ENCODE data around the gene VKORC1.
"Not testable (repeated sequence)": the region's sequence is repeated elsewhere in the genome, so short reads cannot be mapped to it uniquely, and the experiment has no call there.

The VKORC1 gene

GRCh38 chr16:31094424-31095120 lies at the start of gene VKORC1:
VKORC1 (minus strand) TSS chr16:31094797; CDS start chr16:31094729, 68 bp downstream.
- peak; percentile 79 for FAIRE-seq

- FAIRE-seq, result no peak
These were observed 49.1 kb upstream of the VKORC1 start for GRCh38 chr16:31143694-31144148.

- no peak for FAIRE-seq
These were observed 48.6 kb upstream of the VKORC1 start for GRCh38 chr16:31143011-31143693.

GRCh38 chr16:31142109-31143010 lies 47.8 kb upstream of the VKORC1 start:
- peak; percentile 84 for FAIRE-seq

- FAIRE-seq, result no peak
These were observed 47.0 kb upstream of the VKORC1 start for GRCh38 chr16:31141489-31142108.

- not testable (repeated sequence) for FAIRE-seq
These were observed 46.5 kb upstream of the VKORC1 start for GRCh38 chr16:31141071-31141469.

- no peak for FAIRE-seq
These were observed 44.3 kb upstream of the VKORC1 start for GRCh38 chr16:31138621-31139578.

- not testable (repeated sequence) for FAIRE-seq
These were observed 42.4 kb upstream of the VKORC1 start for GRCh38 chr16:31136822-31137499.

- FAIRE-seq, result no peak
These were observed 41.7 kb upstream of the VKORC1 start for GRCh38 chr16:31136287-31136662.

GRCh38 chr16:31135535-31136286 lies 41.1 kb upstream of the VKORC1 start, which contains the start of gene PRSS8:
PRSS8 (minus strand) TSS chr16:31135727; CDS start chr16:31135498, 229 bp downstream.
- no peak for FAIRE-seq

GRCh38 chr16:31134625-31135534 lies 40.3 kb upstream of the VKORC1 start:
- FAIRE-seq, result no peak

- FAIRE-seq, result no peak
These were observed 39.5 kb upstream of the VKORC1 start for GRCh38 chr16:31134091-31134571.

- FAIRE-seq, result no peak
These were observed 38.5 kb upstream of the VKORC1 start for GRCh38 chr16:31133046-31133501.

- FAIRE-seq, result no peak
These were observed 37.8 kb upstream of the VKORC1 start for GRCh38 chr16:31132303-31132979.

GRCh38 chr16:31131841-31132271 lies 37.3 kb upstream of the VKORC1 start:
- no peak for FAIRE-seq

- no peak for FAIRE-seq
These were observed 36.8 kb upstream of the VKORC1 start for GRCh38 chr16:31131416-31131815.

GRCh38 chr16:31130899-31131298 lies 36.3 kb upstream of the VKORC1 start:
- no peak for FAIRE-seq

GRCh38 chr16:31130336-31130891 lies 35.8 kb upstream of the VKORC1 start:
- no peak for FAIRE-seq
